GM23248 (cell line): ENCODE data around the gene PEAK1. TPM values are rescaled to one million over a fixed set of nuclear protein-coding genes. Genes with fewer than 3 reads are reported as not detected.
A peak's percentile ranks its signal among the peaks of the same experiment; 100 is the strongest.

ENCODE experiments used
- DNase-seq: peaks from one replicate; pipeline ENCODE4 v3.0.0-alpha.2; 2015
- H2AFZ ChIP-seq: fragments of 200-600 bp; sonication (generic); 2 replicates; pipeline ENCODE4 v1.6.1; 2016; ENCODE audit warnings: antibody characterized with exemption
- H3F3A ChIP-seq: fragments of 200-600 bp; sonication (generic); 2 replicates; pipeline ENCODE4 v1.6.1; 2016; ENCODE audit warnings: mild to moderate bottlenecking, antibody characterized with exemption, mixed run types; ENCODE audit not compliant: insufficient read depth
- H3K27ac ChIP-seq: fragments of 200-600 bp; sonication (generic); 2 replicates; pipeline ENCODE4 v1.5.1; 2016; ENCODE audit warnings: mild to moderate bottlenecking
- H3K27me3 ChIP-seq: fragments of 200-600 bp; sonication (generic); replicated peaks from 2 replicates; pipeline ENCODE4 v1.6.1; 2016; ENCODE audit warnings: mild to moderate bottlenecking; ENCODE audit not compliant: insufficient read depth
- H3K36me3 ChIP-seq: fragments of 200-600 bp; sonication (generic); 2 replicates; pipeline ENCODE4 v1.6.1; 2016; ENCODE audit warnings: low read depth, mild to moderate bottlenecking
- H3K4me1 ChIP-seq: fragments of 200-600 bp; sonication (generic); 2 replicates; pipeline ENCODE4 v1.6.1; 2016; ENCODE audit warnings: mild to moderate bottlenecking; ENCODE audit not compliant: insufficient read depth
- H3K4me2 ChIP-seq: fragments of 200-600 bp; sonication (generic); one replicate; pipeline ENCODE4 v1.6.1; 2016; ENCODE audit warnings: mild to moderate bottlenecking; ENCODE audit not compliant: unreplicated experiment
- H3K4me3 ChIP-seq: fragments of 200-600 bp; sonication (generic); 2 replicates; pipeline ENCODE4 v1.5.1; 2016; ENCODE audit warnings: mild to moderate bottlenecking
- H3K79me2 ChIP-seq: fragments of 200-600 bp; sonication (generic); 2 replicates; pipeline ENCODE4 v1.6.1; 2016; ENCODE audit warnings: mild to moderate bottlenecking; ENCODE audit not compliant: insufficient read depth
- H3K9ac ChIP-seq: fragments of 200-600 bp; sonication (generic); 2 replicates; pipeline ENCODE4 v1.6.1; 2016; ENCODE audit warnings: mild to moderate bottlenecking
- H3K9me2 ChIP-seq: fragments of 200-600 bp; sonication (generic); 2 replicates; pipeline ENCODE4 v1.6.1; 2016; ENCODE audit warnings: mixed run types, mild to moderate bottlenecking, moderate library complexity; ENCODE audit not compliant: insufficient read depth
- H3K9me3 ChIP-seq: fragments of 200-600 bp; sonication (generic); one replicate; pipeline ENCODE4 v1.6.1; 2017; ENCODE audit warnings: low read depth
- H4K20me1 ChIP-seq: fragments of 200-600 bp; sonication (generic); 2 replicates; pipeline ENCODE4 v1.6.0; 2016; ENCODE audit not compliant: insufficient read depth
- EZH2 ChIP-seq: fragments of 200-600 bp; sonication (generic); IDR thresholded peaks from 2 replicates; pipeline ENCODE4 v1.6.1; 2018; ENCODE audit warnings: antibody characterized with exemption, mild to moderate bottlenecking; ENCODE audit not compliant: insufficient read depth, poor library complexity, severe bottlenecking
- EZH2phosphoT487 ChIP-seq: fragments of 200-600 bp; sonication (generic); IDR thresholded peaks from 2 replicates; pipeline ENCODE4 v1.6.1; 2018; ENCODE audit warnings: antibody characterized with exemption, moderate library complexity, mild to moderate bottlenecking, low read depth; ENCODE audit not compliant: insufficient read depth
- WGBS, 2 experiments: methylation state at CpG; one replicate each; pipeline ENCODE4 v1.1.6; 2015 to 2017; ENCODE audit warnings: low lambda C conversion rate in 2 of 2, low coverage in 1 of 2; ENCODE audit errors: missing lambda C conversion rate in 2 of 2; 5-methylcytosine and 5-hydroxymethylcytosine counted together
- in situ Hi-C: fragments of 300-500 bp; cut with MboI; formaldehyde crosslinking; loops from 2 replicates; pipeline ENCODE4 v1.15.0; 2020
- polyA plus RNA-seq: library from polyadenylated mRNA; unstranded; fragments of >200 nt; fragmentation: Nextera tagmentation; extraction: Ambion mirVana; gene quantifications from 2 replicates; pipeline ENCODE4 v1.2.1, GENCODE V29; 2016
- total RNA-seq: library from RNA; depleted of rRNA; stranded (reverse); fragments of >200 nt; shearing (Covaris generic); gene quantifications from 2 replicates; pipeline ENCODE4 v1.2.3, GENCODE V29; 2014

The PEAK1 gene
- total and polyA plus RNA-seq, 2 experiments from 2014 or later: 22.4 to 74.5 TPM

DNA sequence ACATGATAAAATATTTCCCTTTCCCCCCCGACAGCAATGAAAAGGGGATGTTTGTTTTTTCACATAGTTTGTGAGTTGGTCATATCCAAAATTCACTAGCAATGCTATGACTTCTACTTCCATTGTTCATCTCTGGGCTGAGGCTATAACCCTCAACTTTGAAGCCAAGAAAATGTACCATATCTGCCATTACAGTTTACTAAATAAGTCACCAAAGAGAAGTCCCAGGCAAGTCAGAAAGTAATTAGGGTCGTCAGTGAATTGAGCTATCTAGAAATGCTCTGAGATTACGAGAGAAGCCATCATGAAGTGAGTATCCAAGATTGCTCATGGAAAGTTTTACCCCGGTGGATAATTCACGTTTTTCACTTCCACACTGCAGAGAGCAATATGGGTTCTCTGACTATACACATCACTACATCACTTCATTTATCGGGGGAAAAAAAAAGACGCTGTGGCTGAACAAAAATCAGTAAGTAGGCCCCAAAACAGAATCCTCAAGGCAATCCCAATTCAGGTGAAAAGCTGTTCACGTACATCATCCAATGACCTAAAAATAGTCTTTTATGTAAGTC lies 1.4 kb downstream of the PEAK1 start:
- Histone ChIP-seq H3K4me2 (peak overlapping the region; percentile 96), H3F3A (peaks cover 33% of the 10 kb centered on the region), H3K79me2 (peaks cover 87% of the 10 kb centered on the region), H3K27me3 (no peaks in the 10 kb centered on the region), H3K9me2 (no peaks in the 10 kb centered on the region), H4K20me1 (peaks cover 15% of the 10 kb centered on the region; the same call in 1 of the 2 replicates), H3K36me3 (no peaks in the 10 kb centered on the region), H3K4me1 (peaks cover 50% of the 10 kb centered on the region), H3K9me3 (no peaks in the 10 kb centered on the region), H2AFZ (peak overlapping the region; percentile 53), H3K9ac (peak overlapping the region; percentile 90), H3K27ac (peak overlapping the region; percentile 78), H3K4me3 (peak overlapping the region; percentile 96)
- in situ Hi-C loops: no loop called here
- 5% methylated on average over 8 of the region's 8 CpGs for WGBS, 2 experiments
- peak; percentile 65 for DNase-seq
- TF ChIP-seq EZH2phosphoT487 (no peak), EZH2 (no peak)

DNA sequence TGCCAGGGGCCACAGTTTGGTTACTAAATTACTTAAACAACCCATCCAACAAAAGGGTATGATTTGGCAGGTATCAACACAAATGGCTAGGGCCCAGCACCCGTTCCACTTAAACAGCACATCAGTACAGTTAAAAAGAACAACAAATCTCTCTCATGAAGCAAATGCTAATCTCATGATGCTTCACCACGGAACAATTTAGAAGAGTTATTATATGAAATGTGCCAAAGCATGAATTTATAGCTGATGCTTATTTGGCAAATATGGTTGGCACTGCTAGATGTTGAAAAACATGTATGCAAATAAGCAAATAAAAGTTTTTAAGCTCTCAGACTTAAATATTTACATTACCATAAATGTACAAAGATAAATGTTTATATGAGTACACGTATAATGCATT lies 2.3 kb downstream of the PEAK1 start:
- no peak overlapping the region for H2AFZ ChIP-seq
- TF ChIP-seq EZH2phosphoT487 (no peak), EZH2 (no peak)
- DNase-seq: peak; percentile 46
- 7 to 8% methylated on average over 3 of the region's 3 CpGs for WGBS, 2 experiments
- H3K4me1 ChIP-seq: peaks cover 48% of the 10 kb centered on the region
- peak overlapping the region; percentile 90 for H3K9ac ChIP-seq
- peaks cover 87% of the 10 kb centered on the region for H3K79me2 ChIP-seq
- no peaks in the 10 kb centered on the region for H3K36me3 ChIP-seq
- H4K20me1 ChIP-seq: peaks cover 17% of the 10 kb centered on the region; the same call in 1 of the 2 replicates
- peak overlapping the region; percentile 96 for H3K4me2 ChIP-seq
- in situ Hi-C loops: no loop called here
- H3K9me3 ChIP-seq: no peaks in the 10 kb centered on the region
- H3K27ac ChIP-seq: peak overlapping the region; percentile 78
- peak overlapping the region; percentile 96 for H3K4me3 ChIP-seq
- no peaks in the 10 kb centered on the region for H3K27me3 ChIP-seq
- peaks cover 33% of the 10 kb centered on the region for H3F3A ChIP-seq
- no peaks in the 10 kb centered on the region for H3K9me2 ChIP-seq

GRCh38 chr15:77416954-77417353 lies 3.0 kb downstream of the PEAK1 start:
- Histone ChIP-seq H3K27ac (no peak overlapping the region), H3K4me3 (peak overlapping the region; percentile 33), H4K20me1 (peaks cover 19% of the 10 kb centered on the region; the same call in 1 of the 2 replicates), H3K27me3 (no peaks in the 10 kb centered on the region), H3K9ac (no peak overlapping the region), H3K4me2 (peak overlapping the region; percentile 67), H3K9me2 (no peaks in the 10 kb centered on the region), H2AFZ (no peak overlapping the region), H3K9me3 (no peaks in the 10 kb centered on the region), H3K4me1 (peaks cover 47% of the 10 kb centered on the region), H3K36me3 (no peaks in the 10 kb centered on the region), H3K79me2 (peaks cover 87% of the 10 kb centered on the region), H3F3A (peaks cover 33% of the 10 kb centered on the region)
- in situ Hi-C loops: no loop called here
- peak; percentile 5 for DNase-seq
- WGBS, 2 experiments: 56 to 57% methylated on average over 1 of the region's 1 CpG
- TF ChIP-seq EZH2phosphoT487 (no peak), EZH2 (no peak)

GRCh38 chr15:77416148-77416455 lies 3.8 kb downstream of the PEAK1 start:
- H3F3A ChIP-seq: peaks cover 33% of the 10 kb centered on the region
- no peaks in the 10 kb centered on the region for H3K9me3 ChIP-seq
- no peaks in the 10 kb centered on the region for H3K36me3 ChIP-seq
- H4K20me1 ChIP-seq: peaks cover 21% of the 10 kb centered on the region; the same call in 1 of the 2 replicates
- no peaks in the 10 kb centered on the region for H3K9me2 ChIP-seq
- in situ Hi-C loops: no loop called here
- no peak overlapping the region for H3K9ac ChIP-seq
- H3K4me1 ChIP-seq: peaks cover 41% of the 10 kb centered on the region
- peak; percentile 82 for DNase-seq
- no peaks in the 10 kb centered on the region for H3K27me3 ChIP-seq
- peak overlapping the region; percentile 67 for H3K4me2 ChIP-seq
- peak overlapping the region; percentile 51 for H3K4me3 ChIP-seq
- peaks cover 87% of the 10 kb centered on the region for H3K79me2 ChIP-seq
- TF ChIP-seq EZH2phosphoT487: no peak
- no peak overlapping the region for H2AFZ ChIP-seq
- peak overlapping the region; percentile 53 for H3K27ac ChIP-seq
- 6 to 9% methylated on average over 2 of the region's 2 CpGs for WGBS, 2 experiments
